GM21786 (cell line): ENCODE data around the gene AURKB.
"Not testable (repeated sequence)": the region's sequence is repeated elsewhere in the genome, so short reads cannot be mapped to it uniquely, and the experiment has no call there.

Experiments used
- ATAC-seq: cut with Tn5 transposase; IDR thresholded peaks from one replicate; pipeline ENCODE4 v1.9.1; 2021; ENCODE audit not compliant: unreplicated experiment

Gene AURKB

GRCh38 chr17:8189041-8189710 is 21.2 kb downstream of the AURKB start:
- no peak for ATAC-seq

DNA sequence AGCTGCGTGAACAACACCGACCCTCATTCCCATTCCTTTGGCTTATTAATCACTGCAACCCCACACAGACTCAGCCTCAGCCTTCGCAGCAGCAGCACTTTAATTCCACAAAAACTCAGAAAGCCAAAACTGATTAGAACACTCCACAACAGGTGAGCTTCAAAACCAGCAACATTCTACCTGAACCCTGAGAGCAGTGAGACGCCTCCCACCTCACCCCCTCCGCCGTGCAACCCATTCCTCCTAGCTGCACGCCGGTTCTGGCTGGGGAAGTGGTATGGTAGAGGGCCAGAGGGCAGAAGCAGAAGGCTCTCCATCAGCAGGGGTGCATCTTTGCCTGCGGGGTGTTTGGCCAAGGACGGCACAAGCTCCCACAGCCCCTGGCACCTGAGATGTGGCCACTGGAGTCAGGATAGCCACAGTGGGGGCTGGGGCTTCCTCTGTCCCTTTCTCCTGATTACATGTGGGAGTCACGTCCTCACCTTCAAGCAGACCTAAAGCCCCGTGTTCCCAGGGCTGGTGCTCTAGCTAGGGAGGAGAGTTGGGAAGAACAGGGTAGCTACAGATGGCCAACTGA is 22.0 kb downstream of the AURKB start:
- ATAC-seq = no peak

- peak; percentile 26 for ATAC-seq
Observed at GRCh38 chr17:8187517-8188262, 22.7 kb downstream of the AURKB start.

DNA sequence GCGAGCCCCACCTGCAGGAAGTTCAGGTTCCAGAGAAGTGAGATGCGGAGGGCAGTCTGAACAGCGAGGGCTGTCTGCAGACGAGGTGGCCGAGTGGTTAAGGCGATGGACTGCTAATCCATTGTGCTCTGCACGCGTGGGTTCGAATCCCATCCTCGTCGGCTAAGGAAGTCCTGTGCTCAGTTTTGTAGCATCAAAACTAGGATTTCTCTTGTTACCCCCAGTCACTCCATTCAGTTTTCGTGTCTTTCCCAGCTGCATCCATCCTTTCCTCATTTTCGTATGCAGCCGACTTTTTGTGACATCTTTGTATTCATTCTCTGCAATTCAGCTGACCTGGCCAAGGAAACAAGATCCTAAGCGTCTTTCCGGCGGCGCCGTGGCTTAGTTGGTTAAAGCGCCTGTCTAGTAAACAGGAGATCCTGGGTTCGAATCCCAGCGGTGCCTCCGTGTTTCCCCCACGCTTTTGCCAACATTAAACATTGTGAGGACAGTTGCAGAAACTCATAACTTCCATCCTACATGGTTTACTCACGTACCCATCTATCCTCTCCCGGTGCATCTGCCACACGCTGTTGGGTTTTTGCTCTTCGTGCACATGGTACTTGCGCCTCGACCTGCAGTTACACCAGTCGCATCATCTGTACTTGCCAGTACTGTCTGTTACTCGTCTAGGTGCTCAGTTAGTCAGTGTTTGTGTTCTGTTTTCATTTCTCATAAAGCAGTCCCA is 23.4 kb downstream of the AURKB start:
- peak; percentile 19 for ATAC-seq

GRCh38 chr17:8186446-8186786 is 24.0 kb downstream of the AURKB start:
- ATAC-seq = peak; percentile 1

DNA sequence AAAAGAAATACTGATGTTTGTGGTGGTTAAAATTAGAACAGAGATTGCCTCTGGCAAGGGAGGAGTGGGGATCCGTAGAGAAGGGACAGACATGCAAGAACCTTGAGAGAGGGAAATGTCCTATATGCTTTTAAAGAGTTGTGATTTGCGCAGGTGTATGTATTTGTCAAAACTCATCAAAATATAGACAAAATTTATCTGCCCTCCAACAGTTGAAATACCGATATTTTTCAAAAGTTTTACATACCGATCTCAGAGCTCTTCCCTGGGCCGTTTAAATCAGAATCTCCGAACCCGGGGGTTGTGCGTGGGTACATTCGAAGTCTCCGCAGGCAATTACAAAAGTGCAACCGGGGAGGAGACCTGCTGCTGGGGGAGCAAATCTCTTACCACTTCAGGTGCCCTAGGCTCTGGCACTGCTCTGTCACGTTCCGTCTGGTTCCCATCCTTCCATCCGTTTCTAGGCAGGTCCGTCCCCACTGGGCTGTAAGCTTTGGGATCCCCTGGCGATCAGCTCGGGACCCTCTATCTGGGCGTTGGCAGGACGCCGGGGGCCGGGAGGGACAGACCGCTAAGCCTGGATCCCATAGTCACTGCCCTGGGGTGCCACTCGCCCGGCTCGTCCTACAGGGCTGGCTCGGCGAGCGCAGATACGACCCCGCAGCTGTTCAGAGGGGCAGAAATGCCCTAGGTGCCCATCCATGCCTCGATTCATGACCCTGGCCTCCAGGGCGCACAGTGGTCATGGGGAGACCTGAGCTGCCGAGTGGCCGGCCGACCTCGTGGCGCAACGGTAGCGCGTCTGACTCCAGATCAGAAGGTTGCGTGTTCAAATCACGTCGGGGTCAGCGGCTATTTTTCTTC is 24.6 kb downstream of the AURKB start:
- ATAC-seq = no peak

DNA sequence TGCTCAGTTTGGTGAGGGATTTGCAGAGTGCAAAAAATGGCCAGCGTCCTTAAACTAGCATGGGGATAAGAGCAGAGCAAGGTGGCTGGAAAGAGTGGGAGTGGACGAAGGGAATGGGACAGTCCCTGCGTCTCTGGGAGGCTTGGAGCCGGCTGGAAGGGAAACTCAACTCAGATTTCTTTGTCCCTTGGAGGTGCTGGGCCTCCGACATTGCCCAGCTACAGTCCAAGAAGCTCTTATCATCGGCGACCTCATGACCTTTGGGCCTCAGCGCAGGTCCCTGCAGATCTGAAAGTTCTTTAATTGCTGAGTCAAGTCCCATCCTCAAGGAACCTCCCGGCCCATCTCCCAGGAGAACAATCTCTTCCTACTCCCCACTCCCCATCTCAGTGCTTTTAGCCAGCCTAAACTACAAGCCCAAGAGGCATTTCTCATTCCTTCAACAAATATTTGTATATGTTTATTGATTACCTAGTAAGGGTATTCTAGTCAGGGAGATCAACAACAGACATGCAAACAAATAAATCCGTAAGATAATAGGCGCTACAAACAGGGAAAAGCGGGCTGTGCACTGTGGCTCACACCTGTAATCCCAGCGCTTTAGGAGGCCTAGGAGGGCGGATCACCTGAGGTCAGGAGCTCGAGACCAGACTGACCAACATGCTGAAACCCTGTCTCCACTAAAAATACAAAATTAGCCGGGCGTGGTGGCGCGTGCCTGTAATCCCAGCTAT is 33.2 kb downstream of the AURKB start:
- ATAC-seq = no peak

DNA sequence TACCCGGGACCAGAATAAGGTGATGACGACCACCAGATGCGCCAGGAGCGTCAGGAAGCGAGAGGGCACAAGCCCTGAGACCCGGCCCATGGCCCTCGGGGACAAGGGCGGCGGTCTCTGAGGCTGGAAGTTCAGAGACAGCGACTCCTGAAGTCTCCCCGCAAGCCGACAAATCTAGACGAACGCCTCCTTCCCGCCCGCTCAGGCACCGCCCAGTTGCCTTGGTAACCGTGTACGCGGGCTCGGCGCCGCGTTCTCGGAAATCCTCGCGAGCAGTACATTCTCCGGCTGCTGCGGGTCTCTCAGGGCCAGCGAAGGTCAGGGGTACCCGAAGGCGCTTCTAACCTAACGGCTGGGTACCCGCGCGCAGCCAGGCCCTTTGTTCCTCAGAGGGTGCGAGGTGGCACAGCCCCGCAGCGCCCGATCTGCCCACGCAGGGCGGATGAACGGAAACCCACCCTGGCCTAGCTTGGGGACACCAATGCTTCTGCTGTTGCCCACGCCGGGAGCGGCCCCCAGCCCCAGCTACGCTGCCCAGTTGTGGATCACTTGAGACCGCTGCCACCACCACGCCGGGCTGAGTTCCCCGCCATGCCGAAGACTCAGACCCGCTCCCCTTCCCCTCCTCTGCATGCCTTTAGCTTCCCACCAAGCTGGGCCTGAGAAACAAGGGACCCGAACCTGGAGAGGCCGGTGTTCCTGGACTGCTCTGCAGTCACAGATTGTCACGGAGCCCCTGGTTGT is 34.0 kb downstream of the AURKB start, which contains the start of gene TMEM107:
Gene TMEM107, minus strand, starts transcription at position 184 of the 744 bp plus-strand sequence. Its CDS starts 94 bp downstream, at position 90.
- peak; percentile 38 for ATAC-seq

DNA sequence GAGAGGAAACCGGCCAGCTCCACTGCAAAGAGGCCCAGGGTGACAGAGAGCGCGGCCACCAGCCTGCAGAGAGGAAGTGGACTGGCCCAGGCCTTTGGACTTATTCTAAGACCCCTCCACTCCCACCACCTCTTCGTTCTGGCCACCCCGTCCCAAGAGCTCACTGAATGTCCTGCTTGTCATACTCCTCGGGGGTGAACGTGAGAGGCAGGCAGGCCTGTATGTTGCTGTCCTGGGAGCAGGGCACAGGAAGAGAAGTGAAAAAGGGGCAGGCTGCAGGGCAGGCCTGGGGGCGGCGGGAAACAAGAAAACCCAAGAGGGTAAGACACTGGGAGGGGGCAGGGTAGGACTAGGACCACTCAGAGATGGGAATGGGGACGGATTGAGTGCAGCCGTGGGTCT is 34.6 kb downstream of the AURKB start:
- no peak for ATAC-seq

- no peak for ATAC-seq
Observed at GRCh38 chr17:8173871-8174322, 36.5 kb downstream of the AURKB start.

DNA sequence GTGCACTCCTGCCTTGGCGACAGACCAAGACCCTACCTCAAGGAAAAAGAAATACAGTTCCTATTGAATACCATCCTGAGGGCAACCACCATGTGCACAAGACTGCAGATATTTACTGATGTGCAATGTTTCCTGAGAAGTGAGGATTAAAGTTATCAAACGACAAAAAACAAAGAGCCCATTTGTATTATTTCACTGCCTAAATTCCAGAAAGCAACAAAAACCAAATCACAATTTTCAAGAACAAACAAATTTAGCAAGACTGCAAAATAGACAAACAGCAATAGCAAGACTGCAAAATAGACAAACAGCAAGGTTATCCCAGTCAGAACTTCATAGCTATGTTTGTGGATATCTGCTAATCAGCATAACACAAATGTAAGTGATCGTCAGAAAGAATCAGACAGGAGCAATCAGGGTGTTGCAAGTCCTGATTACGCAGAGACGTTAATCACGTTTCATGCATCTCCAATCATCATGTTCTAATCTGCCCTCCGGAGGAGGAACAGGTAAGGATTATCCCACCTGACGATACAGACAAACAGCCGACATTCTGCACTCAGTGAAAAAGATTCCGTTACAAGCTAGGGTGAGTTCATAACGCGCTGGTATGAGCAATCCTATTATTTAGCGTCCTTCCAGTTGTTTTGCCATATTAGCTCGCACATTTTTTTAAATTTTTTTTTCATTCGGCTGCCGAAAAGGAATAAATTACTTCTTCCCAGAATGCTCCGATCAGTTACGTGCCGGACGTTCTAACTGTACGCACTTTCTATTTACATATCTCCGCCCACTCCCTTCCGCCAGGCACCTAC is 37.1 kb downstream of the AURKB start:
- peak; percentile 66 for ATAC-seq

DNA sequence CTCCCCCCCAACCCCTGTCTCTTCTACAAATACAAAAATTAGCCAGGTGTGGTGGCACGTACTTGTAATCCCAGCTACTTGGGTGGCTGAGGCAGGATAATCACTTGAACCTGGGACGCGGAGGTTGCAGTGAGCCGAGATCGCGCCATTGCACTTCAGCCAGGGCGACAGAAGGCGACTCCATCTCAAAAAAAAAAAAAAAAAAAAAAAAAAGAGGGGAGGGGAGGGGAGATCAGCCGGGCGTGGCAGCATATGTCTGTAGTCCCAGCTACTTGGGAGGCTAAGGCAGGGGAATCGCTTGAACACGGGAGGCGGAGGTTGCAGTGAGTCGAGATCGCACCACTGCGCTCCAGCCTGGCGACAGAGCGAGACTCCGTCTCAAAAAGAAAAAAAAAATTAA is 40.2 kb downstream of the AURKB start:
- not testable (repeated sequence) for ATAC-seq

DNA sequence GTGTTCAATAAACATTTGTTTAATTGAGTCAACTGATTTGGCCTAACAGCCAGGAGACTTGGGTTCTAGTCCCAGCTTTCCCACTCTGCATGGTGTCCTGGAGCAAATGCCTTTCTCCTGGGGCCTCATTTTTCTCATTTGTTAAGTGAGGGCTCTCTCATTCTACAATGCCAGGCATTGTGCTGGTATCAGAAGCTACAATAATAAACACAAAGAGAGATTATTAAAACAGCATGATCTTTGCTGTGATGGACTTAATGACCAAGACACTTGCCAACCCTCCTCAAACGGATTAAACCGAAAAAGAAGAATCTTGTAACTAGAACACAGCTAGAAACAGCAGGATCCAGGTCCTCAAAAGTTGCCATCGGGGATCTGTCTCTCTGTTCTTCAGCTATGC is 42.8 kb downstream of the AURKB start:
- ATAC-seq = no peak

- no peak for ATAC-seq
Observed at GRCh38 chr17:8166731-8167130, 43.6 kb downstream of the AURKB start.

- no peak for ATAC-seq
Observed at GRCh38 chr17:8164815-8165131, 45.6 kb downstream of the AURKB start.

DNA sequence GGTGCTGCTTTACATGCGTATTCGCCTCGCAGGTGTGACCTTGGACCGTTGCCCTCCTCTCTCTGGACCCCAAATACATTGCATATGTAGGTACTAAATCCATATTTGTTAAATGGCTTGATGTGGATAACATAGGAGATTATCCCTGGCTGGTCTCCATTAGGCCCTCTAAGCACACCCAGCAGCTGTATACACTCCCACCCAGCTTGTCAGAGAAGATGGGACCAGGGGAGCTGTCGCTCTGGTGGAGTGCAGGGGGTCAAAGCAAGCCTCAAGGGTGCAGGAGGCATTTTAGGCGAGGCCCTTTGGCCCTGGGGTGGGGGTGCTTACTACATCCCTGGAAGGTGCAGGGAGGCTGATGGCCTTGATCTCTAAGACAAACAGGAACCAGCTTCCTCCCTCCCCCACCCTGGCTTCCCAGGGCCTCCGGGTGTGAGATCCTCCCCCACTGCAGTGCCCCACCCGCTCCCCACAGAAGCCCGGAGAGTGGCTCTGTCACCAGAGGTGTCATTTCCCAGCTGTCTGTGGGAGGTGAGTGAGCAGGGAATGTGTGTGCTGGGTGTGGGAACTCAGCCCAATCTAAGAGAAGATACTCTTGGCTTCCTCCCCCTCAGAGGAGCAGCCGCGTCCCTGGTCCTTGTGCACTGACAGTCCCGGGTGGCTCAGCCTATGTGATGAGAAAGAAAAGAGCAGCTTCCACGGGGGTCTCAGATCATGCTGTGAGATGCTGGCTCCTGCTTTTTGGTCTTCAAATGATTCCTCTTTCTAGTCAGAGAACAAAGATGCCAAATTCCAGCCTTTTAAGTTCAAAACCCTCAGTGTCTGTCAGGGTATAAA is 46.2 kb downstream of the AURKB start:
- no peak for ATAC-seq
